Fibroblast of the aortic adventitia (primary cell): ENCODE data around the gene PSKH1. TPM values are rescaled to one million over a fixed set of nuclear protein-coding genes. Genes with fewer than 3 reads are reported as not detected.

ENCODE experiments used
- DNase-seq: peaks from one replicate; pipeline ENCODE4 v3.0.0-alpha.2; 2010; ENCODE audit warnings: low read depth
- H3K4me3 ChIP-seq: 2 replicates; pipeline ENCODE4 v1.5.1; 2011; ENCODE audit warnings: low read depth, mild to moderate bottlenecking, control low read depth, low read length, moderate library complexity
- total RNA-seq: library from RNA; depleted of rRNA; stranded (reverse); fragments of >200 nt; gene quantifications from 2 replicates; pipeline ENCODE4 v1.2.3, GENCODE V29; 2012; ENCODE audit warnings: low replicate concordance
- TF ChIP-seq, protein P1 (sequence below): IDR thresholded peaks from 2 replicates; pipeline ENCODE4 v1.5.1; 2011; ENCODE audit warnings: mild to moderate bottlenecking, low read length, control low read depth, inconsistent platforms; ENCODE audit not compliant: insufficient read depth

Gene PSKH1
- total RNA-seq, 1 donor: 19.8 TPM

DNA sequence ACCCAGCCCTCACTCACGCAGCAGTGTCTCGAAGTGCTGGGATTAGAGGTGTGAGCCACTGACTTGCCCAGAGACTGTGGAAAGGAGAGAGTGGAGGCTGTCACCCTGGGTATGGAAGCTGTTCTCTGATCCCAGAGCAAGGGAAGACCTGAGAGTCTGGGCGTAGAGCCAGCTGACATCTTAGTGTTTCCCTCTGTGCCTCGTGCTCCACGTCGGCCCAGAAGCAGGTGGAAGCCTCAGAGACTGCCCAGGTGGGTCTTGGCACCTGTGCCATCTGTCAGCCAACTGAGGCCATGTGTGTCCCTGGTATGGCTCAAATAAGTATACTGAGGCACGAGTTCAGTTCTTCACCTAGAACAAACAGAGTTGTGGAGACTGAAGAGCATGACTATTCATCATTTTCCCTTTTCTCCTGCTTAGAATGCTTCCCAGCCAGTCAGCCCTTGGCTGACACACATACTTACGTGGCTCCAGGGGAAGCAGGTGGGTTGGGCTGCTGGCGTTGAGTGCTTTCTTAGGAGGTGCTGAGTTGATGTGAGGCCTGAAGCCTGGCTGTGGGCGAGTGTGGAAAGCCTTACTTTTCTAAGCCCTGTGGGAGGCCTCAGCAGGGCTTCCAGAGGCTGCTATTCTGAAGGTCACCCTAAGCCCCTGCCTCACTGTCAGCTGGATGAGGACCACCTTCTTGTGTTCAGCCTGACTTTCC lies 30.5 kb downstream of the PSKH1 start:
- DNase-seq: no peak

DNA sequence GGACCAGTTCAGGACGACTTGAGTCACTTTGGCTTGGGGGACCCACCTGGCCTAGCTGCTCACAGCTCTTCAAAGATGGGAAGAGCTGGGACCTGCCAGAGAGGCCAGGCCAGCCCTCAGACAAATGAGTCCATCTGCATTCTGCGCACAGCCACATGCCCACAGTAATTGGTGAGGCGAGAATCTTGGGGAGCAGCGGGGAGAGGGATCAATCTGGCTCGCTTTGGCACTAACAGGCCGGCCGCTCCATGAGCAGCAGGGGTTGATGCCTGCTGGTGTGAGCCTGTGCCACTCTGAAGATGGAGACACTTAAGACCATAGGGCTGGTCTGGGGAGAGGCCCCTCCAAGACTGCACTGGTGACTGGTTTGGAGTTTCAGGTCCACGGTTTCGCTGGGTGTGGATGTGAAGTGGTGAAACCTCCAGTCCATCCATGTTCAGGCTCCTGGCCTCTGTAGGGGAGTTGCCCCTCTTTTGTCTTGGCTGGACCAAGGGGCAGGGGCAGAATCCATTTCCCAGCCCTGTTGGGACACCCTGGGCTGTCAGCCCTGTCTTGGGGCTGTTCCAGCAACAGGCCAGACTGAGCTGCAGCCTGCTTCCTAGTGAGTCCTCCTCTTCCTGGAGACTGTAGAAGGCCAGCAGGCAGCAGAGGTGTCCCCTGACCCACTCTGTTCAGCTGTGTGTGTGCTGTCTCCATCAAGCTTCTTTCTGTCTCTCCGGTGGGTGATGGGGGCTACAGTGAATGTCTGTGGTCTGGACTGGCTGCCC lies 31.3 kb downstream of the PSKH1 start:
- TF ChIP-seq, protein P1, sequence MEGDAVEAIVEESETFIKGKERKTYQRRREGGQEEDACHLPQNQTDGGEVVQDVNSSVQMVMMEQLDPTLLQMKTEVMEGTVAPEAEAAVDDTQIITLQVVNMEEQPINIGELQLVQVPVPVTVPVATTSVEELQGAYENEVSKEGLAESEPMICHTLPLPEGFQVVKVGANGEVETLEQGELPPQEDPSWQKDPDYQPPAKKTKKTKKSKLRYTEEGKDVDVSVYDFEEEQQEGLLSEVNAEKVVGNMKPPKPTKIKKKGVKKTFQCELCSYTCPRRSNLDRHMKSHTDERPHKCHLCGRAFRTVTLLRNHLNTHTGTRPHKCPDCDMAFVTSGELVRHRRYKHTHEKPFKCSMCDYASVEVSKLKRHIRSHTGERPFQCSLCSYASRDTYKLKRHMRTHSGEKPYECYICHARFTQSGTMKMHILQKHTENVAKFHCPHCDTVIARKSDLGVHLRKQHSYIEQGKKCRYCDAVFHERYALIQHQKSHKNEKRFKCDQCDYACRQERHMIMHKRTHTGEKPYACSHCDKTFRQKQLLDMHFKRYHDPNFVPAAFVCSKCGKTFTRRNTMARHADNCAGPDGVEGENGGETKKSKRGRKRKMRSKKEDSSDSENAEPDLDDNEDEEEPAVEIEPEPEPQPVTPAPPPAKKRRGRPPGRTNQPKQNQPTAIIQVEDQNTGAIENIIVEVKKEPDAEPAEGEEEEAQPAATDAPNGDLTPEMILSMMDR: no peak
- no peak overlapping the region for H3K4me3 ChIP-seq
- DNase-seq: no peak

More for the DNA sequence above, 30.5 kb downstream of the PSKH1 start:
- H3K4me3 ChIP-seq: no peak overlapping the region
- TF ChIP-seq, protein P1: no peak

DNA sequence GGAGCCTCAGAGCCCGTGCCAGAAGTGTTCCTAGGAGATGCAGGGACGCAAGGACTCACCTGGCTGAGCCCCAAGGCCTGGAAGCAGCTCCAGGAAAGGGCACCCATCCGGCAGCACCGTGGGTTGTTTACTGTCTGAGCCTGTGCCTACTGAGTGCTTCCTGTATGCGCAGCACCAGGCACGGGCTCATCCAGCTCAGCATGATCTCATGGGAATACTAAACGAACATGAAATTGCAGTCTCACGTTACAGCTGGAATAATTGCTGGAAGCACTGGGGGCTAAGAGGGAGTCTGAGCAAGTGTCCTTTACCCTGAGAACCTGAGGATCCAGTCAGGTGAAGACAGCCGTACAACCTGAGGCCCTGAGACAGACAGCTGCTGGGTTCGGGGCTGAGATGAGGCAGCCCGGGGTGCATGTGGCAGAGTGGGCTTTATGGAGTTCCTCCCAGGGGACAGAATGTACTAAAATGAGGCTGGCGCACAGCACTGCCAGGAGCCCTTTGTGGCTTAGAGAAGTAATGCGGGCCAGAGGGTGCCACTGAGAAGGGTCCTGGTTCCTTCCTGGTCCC lies 33.2 kb downstream of the PSKH1 start:
- TF ChIP-seq, protein P1: peak; percentile 20
- DNase-seq: peak; percentile 34
- H3K4me3 ChIP-seq: no peak overlapping the region

DNA sequence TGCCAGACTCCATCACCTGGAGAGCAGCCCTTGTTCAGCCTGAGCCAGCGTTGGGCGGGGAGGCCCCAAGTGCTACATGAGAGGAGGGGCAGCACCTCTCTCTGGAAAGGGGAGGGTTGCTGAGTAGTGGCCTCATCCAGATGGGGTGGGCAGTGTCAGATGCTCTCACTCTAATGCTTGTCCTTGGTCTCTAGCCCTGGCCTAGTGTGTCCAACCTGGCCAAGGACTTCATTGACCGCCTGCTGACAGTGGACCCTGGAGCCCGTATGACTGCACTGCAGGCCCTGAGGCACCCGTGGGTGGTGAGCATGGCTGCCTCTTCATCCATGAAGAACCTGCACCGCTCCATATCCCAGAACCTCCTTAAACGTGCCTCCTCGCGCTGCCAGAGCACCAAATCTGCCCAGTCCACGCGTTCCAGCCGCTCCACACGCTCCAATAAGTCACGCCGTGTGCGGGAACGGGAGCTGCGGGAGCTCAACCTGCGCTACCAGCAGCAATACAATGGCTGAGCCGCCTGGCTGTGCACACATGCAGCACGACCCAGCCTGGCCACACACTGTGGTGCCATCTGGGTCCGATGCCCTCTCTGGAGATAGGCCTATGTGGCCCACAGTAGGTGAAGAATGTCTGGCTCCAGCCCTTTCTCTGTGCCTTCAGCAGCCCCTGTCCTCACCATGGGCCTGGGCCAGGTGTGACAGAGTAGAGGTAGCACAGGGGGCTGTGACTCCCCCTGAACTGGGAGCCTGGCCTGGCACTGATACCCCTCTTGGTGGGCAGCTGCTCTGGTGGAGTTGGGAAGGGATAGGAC lies 34.3 kb downstream of the PSKH1 start:
- H3K4me3 ChIP-seq: no peak overlapping the region
- TF ChIP-seq, protein P1: no peak
- DNase-seq: no peak

DNA sequence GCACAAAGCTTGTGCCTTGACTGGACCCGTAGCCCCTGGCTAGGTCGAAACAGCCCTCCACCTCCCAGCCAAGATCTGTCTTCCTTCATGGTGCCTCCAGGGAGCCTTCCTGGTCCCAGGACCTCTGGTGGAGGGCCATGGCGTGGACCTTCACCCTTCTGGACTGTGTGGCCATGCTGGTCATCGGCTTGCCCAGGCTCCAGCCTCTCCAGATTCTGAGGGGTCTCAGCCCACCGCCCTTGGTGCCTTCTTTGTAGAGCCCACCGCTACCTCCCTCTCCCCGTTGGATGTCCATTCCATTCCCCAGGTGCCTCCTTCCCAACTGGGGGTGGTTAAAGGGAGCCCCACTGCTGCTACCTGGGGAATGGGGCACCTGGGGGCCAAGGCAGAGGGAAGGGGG lies 35.1 kb downstream of the PSKH1 start:
- no peak for DNase-seq
- H3K4me3 ChIP-seq: no peak overlapping the region
- TF ChIP-seq, protein P1: no peak

DNA sequence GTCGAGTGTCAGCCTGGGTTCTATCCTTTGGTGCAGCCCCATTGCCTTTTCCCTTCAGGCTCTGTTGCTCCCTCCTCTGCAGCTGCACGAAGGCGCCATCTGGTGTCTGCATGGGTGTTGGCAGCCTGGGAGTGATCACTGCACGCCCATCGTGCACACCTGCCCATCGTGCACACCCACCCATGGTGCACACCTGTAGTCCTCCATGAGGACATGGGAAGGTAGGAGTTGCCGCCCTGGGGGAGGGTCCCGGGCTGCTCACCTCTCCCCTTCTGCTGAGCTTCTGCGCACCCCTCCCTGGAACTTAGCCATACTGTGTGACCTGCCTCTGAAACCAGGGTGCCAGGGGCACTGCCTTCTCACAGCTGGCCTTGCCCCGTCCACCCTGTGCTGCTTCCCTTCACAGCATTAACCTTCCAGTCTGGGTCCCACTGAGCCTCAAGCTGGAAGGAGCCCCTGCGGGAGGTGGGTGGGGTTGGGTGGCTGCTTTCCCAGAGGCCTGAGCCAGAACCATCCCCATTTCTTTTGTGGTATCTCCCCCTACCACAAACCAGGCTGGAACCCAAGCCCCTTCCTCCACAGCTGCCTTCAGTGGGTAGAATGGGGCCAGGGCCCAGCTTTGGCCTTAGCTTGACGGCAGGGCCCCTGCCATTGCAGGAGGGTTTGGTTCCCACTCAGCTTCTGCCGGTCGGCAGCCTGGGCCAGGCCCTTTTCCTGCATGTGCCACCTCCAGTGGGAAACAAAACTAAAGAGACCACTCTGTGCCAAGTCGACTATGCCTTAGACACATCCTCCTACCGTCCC lies 35.7 kb downstream of the PSKH1 start:
- DNase-seq: peak; percentile 60
- TF ChIP-seq, protein P1: peak; percentile 91
- H3K4me3 ChIP-seq: no peak overlapping the region
